ENCODE results near the gene PKD1.

Gene PKD1

DNA sequence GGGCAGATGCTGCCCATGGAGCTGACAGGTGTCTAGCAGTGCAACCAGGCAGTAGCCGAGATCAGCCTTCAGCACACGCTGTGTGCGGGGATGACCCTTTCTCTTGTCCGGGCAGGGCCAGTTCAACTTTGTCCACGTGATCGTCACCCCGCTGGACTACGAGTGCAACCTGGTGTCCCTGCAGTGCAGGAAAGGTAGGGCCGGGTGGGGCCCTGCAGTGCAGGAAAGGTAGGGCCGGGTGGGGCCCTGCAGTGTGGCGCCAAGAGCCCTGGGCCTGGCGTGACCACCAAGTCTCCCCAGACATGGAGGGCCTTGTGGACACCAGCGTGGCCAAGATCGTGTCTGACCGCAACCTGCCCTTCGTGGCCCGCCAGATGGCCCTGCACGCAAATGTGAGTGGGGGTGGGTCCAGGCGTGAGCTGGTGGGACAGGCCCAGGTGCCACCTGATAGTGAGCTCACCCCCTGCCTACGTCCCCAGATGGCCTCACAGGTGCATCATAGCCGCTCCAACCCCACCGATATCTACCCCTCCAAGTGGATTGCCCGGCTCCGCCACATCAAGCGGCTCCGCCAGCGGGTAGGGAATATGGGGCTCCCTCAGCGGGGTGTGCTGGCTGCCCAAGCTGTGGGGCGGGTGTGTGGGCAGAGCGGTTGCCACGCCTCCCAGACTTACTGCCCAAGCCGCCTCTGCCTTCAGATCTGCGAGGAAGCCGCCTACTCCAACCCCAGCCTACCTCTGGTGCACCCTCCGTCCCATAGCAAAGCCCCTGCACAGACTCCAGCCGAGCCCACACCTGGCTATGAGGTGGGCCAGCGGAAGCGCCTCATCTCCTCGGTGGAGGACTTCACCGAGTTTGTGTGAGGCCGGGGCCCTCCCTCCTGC lies 47.7 kb downstream of the PKD1 start:
- Mint-ChIP-seq H3K4me3 (no peak overlapping the region), H3K9me3 (no peaks in the 10 kb centered on the region), H3K27ac (no peak overlapping the region), H3K36me3 (ENCODE audit: low read depth) (no peaks in the 10 kb centered on the region), H3K27me3 (ENCODE audit: low read depth) (no peaks in the 10 kb centered on the region), H3K4me1 (ENCODE audit: low read depth) (no peaks in the 10 kb centered on the region)

- no peaks in the 10 kb centered on the region for H3K9me3 Mint-ChIP-seq
- H3K4me3 Mint-ChIP-seq, result no peak overlapping the region
- H3K4me1 Mint-ChIP-seq (ENCODE audit: low read depth), result no peaks in the 10 kb centered on the region
- peaks cover 4% of the 10 kb centered on the region for H3K36me3 Mint-ChIP-seq (ENCODE audit: low read depth)
- H3K27ac Mint-ChIP-seq, result no peak overlapping the region
- no peaks in the 10 kb centered on the region for H3K27me3 Mint-ChIP-seq (ENCODE audit: low read depth)
Observed at GRCh38 chr16:2086812-2087747, 48.6 kb downstream of the PKD1 start.

- Mint-ChIP-seq H3K4me3 (no peak overlapping the region), H3K27me3 (ENCODE audit: low read depth) (no peaks in the 10 kb centered on the region), H3K36me3 (ENCODE audit: low read depth) (peaks cover 4% of the 10 kb centered on the region), H3K4me1 (ENCODE audit: low read depth) (no peaks in the 10 kb centered on the region), H3K9me3 (no peaks in the 10 kb centered on the region), H3K27ac (no peak overlapping the region)
Observed at GRCh38 chr16:2086106-2086742, 49.5 kb downstream of the PKD1 start.

- H3K9me3 Mint-ChIP-seq, result no peaks in the 10 kb centered on the region
- H3K36me3 Mint-ChIP-seq (ENCODE audit: low read depth), result peaks cover 4% of the 10 kb centered on the region
- no peak overlapping the region for H3K27ac Mint-ChIP-seq
Observed at GRCh38 chr16:2085669-2086068, 50.0 kb downstream of the PKD1 start.

GRCh38 chr16:2084895-2085625 lies 50.6 kb downstream of the PKD1 start:
- Mint-ChIP-seq H3K4me1 (ENCODE audit: low read depth) (no peaks in the 10 kb centered on the region), H3K4me3 (no peak overlapping the region), H3K36me3 (ENCODE audit: low read depth) (peaks cover 4% of the 10 kb centered on the region), H3K9me3 (no peaks in the 10 kb centered on the region), H3K27me3 (ENCODE audit: low read depth) (no peaks in the 10 kb centered on the region), H3K27ac (no peak overlapping the region)

More at GRCh38 chr16:2085669-2086068, 50.0 kb downstream of the PKD1 start:
- no peak overlapping the region for H3K4me3 Mint-ChIP-seq
- H3K4me1 Mint-ChIP-seq (ENCODE audit: low read depth), result no peaks in the 10 kb centered on the region
- no peaks in the 10 kb centered on the region for H3K27me3 Mint-ChIP-seq (ENCODE audit: low read depth)

- Mint-ChIP-seq H3K4me3 (no peak overlapping the region), H3K36me3 (ENCODE audit: low read depth) (peaks cover 4% of the 10 kb centered on the region), H3K4me1 (ENCODE audit: low read depth) (no peaks in the 10 kb centered on the region), H3K27me3 (ENCODE audit: low read depth) (no peaks in the 10 kb centered on the region), H3K9me3 (no peaks in the 10 kb centered on the region), H3K27ac (no peak overlapping the region)
Observed at GRCh38 chr16:2083876-2084780, 51.6 kb downstream of the PKD1 start.

- H3K27ac Mint-ChIP-seq, result no peak overlapping the region
- H3K9me3 Mint-ChIP-seq, result no peaks in the 10 kb centered on the region
- no peaks in the 10 kb centered on the region for H3K27me3 Mint-ChIP-seq (ENCODE audit: low read depth)
- H3K4me3 Mint-ChIP-seq, result no peak overlapping the region
- no peaks in the 10 kb centered on the region for H3K4me1 Mint-ChIP-seq (ENCODE audit: low read depth)
- peaks cover 4% of the 10 kb centered on the region for H3K36me3 Mint-ChIP-seq (ENCODE audit: low read depth)
Observed at GRCh38 chr16:2083409-2083808, 52.3 kb downstream of the PKD1 start.

DNA sequence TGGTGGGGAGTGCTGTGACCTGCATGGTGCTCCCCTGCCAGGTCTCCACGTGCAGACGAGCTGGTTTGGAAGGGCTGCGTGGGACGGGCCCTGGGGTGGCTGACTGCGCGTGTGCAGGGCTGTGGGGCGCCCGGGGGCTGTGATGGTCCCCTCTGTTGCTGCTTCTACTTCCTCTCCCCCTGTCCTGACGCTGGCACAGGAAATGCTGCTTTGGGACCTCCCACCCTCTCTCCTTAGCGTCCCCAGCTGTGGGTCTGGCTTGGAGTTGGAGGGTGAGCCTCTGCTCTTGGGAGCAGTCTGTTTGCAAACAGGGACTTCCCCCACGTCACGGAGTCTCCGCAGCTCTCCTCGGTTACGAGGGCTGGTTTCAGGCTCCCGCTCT lies 52.7 kb downstream of the PKD1 start:
- Mint-ChIP-seq H3K9me3 (no peaks in the 10 kb centered on the region), H3K4me1 (ENCODE audit: low read depth) (no peaks in the 10 kb centered on the region), H3K4me3 (no peak overlapping the region), H3K27ac (no peak overlapping the region), H3K27me3 (ENCODE audit: low read depth) (no peaks in the 10 kb centered on the region), H3K36me3 (ENCODE audit: low read depth) (peaks cover 4% of the 10 kb centered on the region)

DNA sequence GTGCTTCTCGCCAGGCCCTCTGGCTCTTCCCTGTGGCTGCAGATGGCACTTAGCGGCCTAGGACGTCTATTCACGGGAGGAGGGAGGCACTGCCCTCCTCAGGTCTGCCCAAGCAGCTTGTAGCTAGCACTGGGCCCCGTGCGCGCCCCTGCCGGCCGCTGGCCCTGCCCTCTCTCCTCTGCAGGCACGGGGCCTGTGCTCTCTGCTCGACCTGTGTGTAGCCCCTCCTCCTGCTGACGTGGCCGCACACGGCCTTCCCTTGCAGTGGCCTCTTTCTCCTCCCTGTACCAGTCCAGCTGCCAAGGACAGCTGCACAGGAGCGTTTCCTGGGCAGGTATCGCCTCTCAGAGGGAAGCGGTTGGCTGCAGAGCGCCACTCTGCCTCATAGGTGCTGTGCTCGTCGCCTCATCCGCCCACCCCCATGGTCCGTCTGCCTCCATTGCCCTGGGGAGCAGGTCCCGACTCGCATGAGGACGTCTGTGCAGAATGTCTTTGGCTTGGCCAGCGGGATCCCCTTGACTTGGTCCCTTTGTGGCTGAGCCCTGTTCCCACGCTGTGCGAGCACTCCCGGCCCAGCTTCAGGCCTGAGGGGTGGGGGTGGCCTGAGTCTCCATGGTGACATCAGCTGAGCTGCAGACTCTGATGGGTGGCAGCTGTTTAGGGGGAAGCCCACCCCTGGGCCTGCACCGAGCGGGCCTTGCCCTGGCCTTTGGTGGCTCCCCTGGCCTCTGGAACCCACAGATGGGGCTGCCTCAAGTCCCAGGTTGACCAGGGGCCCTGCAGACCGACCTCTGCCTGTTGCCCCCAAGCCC lies 53.3 kb downstream of the PKD1 start:
- Mint-ChIP-seq H3K27me3 (ENCODE audit: low read depth) (no peaks in the 10 kb centered on the region), H3K36me3 (ENCODE audit: low read depth) (peaks cover 5% of the 10 kb centered on the region), H3K4me1 (ENCODE audit: low read depth) (no peaks in the 10 kb centered on the region)

GRCh38 chr16:2081201-2082084 lies 54.3 kb downstream of the PKD1 start:
- Mint-ChIP-seq H3K9me3 (no peaks in the 10 kb centered on the region), H3K36me3 (ENCODE audit: low read depth) (peaks cover 7% of the 10 kb centered on the region), H3K27ac (no peak overlapping the region), H3K4me1 (ENCODE audit: low read depth) (no peaks in the 10 kb centered on the region), H3K4me3 (no peak overlapping the region), H3K27me3 (ENCODE audit: low read depth) (no peaks in the 10 kb centered on the region)

More for the DNA sequence above, 53.3 kb downstream of the PKD1 start:
- H3K27ac Mint-ChIP-seq, result no peak overlapping the region
- no peaks in the 10 kb centered on the region for H3K9me3 Mint-ChIP-seq
- H3K4me3 Mint-ChIP-seq, result no peak overlapping the region

- Mint-ChIP-seq H3K27ac (no peak overlapping the region), H3K4me3 (no peak overlapping the region), H3K36me3 (ENCODE audit: low read depth) (peaks cover 7% of the 10 kb centered on the region), H3K4me1 (ENCODE audit: low read depth) (no peaks in the 10 kb centered on the region), H3K27me3 (ENCODE audit: low read depth) (no peaks in the 10 kb centered on the region), H3K9me3 (no peaks in the 10 kb centered on the region)
Observed at GRCh38 chr16:2079991-2080390, 55.7 kb downstream of the PKD1 start.

GRCh38 chr16:2079311-2079800 lies 56.3 kb downstream of the PKD1 start:
- no peaks in the 10 kb centered on the region for H3K9me3 Mint-ChIP-seq
- no peaks in the 10 kb centered on the region for H3K4me1 Mint-ChIP-seq (ENCODE audit: low read depth)
- H3K27me3 Mint-ChIP-seq (ENCODE audit: low read depth), result no peaks in the 10 kb centered on the region
- peaks cover 10% of the 10 kb centered on the region for H3K36me3 Mint-ChIP-seq (ENCODE audit: low read depth)
- H3K4me3 Mint-ChIP-seq, result no peak overlapping the region
- no peak overlapping the region for H3K27ac Mint-ChIP-seq
